Measurements from ENCODE around the gene DUS4L. TPM values are rescaled to one million over a fixed set of nuclear protein-coding genes. Genes with fewer than 3 reads are reported as not detected.

Gene DUS4L
- total RNA-seq, 1 experiment from 2014 or later, result 15.3 TPM

DNA sequence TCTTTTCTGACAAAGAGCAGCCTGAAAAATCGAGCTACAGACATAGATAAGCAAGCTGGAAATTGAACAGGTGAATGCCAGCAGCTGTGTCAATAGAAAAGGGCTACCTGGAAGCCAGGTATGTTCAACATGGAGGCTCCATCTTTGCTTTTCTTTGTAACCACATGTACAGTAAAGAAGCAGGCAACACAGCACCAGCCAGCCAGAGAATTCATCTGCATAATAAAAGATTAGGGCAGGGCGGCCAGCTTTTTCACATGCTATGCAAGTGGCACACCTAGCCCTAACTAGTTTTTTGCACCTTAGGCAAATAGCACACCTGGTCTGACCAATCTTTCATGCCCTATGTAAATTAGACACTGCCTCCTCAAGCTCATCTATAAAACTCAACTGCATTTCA is 25.8 kb upstream of the DUS4L start (continued):
- TF ChIP-seq E2F1 (CRISPR knock-in tag; IDR thresholded peaks at IDR 0.05) (no peak), PRRX2 (CRISPR knock-in tag; IDR thresholded peaks at IDR 0.05) (no peak), GTF2I (CRISPR knock-in tag; conservative IDR thresholded peaks at IDR 0.05) (no peak)
- TF ChIP-seq, protein P1, sequence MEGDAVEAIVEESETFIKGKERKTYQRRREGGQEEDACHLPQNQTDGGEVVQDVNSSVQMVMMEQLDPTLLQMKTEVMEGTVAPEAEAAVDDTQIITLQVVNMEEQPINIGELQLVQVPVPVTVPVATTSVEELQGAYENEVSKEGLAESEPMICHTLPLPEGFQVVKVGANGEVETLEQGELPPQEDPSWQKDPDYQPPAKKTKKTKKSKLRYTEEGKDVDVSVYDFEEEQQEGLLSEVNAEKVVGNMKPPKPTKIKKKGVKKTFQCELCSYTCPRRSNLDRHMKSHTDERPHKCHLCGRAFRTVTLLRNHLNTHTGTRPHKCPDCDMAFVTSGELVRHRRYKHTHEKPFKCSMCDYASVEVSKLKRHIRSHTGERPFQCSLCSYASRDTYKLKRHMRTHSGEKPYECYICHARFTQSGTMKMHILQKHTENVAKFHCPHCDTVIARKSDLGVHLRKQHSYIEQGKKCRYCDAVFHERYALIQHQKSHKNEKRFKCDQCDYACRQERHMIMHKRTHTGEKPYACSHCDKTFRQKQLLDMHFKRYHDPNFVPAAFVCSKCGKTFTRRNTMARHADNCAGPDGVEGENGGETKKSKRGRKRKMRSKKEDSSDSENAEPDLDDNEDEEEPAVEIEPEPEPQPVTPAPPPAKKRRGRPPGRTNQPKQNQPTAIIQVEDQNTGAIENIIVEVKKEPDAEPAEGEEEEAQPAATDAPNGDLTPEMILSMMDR (IDR thresholded peaks at IDR 0.05), result no peak

DNA sequence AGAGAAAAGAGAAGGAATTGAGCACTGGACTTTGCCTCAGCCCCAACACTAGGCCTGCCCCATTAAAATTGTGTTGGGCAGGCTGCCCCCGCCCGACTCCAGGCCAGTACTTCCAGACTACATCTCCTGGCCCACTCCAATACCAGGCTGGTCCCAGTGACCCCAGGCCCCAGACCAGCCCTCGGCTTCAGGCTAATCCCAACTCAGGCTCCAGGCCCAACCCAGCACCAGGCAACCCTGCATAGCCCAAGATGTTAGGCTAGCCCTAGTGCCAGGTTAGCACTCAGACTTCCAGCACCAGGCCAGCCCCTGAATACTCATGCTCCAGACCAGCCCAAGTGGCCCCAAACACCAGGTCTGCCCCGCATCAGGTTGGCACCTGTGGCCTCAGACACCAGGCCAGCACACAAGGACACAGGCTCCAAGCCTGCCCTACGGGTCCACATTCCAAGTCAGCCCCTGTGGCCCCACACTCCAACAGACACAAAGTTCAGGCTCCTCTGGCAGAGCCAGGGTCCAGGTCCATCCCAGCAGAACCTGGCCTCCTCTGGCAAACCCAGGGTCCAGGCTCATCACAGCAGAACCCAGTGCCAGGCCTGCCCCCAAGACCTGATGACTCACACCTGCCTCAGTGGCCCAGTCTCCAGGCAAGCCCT is 20.3 kb upstream of the DUS4L start:
- Mint-ChIP-seq H3K4me3 (no peak overlapping the region), H3K36me3 (peaks cover 38% of the 10 kb centered on the region), H3K4me1 (peaks cover 5% of the 10 kb centered on the region), H3K27me3 (ENCODE audit: low read depth) (no peaks in the 10 kb centered on the region), H3K27ac (no peak overlapping the region; the same call in 1 of the 2 replicates), H3K9me3 (peaks cover 17% of the 10 kb centered on the region)
- ATAC-seq, result no peak
- CTCF ChIA-PET, result no interaction called here
- POLR2A ChIA-PET, result no interaction called here
- no peak for DNase-seq (ENCODE audit: low spot score)
- TF ChIP-seq MYBL2 (CRISPR knock-in tag; IDR thresholded peaks at IDR 0.05) (no peak), CBFB (CRISPR knock-in tag; IDR thresholded peaks at IDR 0.05; ENCODE audit: low read depth) (no peak), ZNF138 (CRISPR knock-in tag; conservative IDR thresholded peaks at IDR 0.05) (no peak), ETV6 (CRISPR knock-in tag; IDR thresholded peaks at IDR 0.05) (no peak), AFF4 (CRISPR knock-in tag; IDR thresholded peaks at IDR 0.05; ENCODE audit: borderline replicate concordance) (no peak), ZNF317 (CRISPR knock-in tag; IDR thresholded peaks at IDR 0.05; ENCODE audit: borderline replicate concordance, low read depth) (no peak), ZNF396 (CRISPR knock-in tag; IDR thresholded peaks at IDR 0.05; ENCODE audit: borderline replicate concordance) (no peak), ESRRA (CRISPR knock-in tag; IDR thresholded peaks at IDR 0.05; ENCODE audit: borderline replicate concordance) (no peak), CREB1 (CRISPR knock-in tag; IDR thresholded peaks at IDR 0.05) (no peak), FOXJ3 (CRISPR knock-in tag; IDR thresholded peaks at IDR 0.05; ENCODE audit: borderline replicate concordance) (no peak), TCF7 (CRISPR knock-in tag; IDR thresholded peaks at IDR 0.05; ENCODE audit: low read depth) (no peak)
- TF ChIP-seq, protein P2, sequence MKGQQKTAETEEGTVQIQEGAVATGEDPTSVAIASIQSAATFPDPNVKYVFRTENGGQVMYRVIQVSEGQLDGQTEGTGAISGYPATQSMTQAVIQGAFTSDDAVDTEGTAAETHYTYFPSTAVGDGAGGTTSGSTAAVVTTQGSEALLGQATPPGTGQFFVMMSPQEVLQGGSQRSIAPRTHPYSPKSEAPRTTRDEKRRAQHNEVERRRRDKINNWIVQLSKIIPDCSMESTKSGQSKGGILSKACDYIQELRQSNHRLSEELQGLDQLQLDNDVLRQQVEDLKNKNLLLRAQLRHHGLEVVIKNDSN (CRISPR knock-in tag; IDR thresholded peaks at IDR 0.05), result no peak
- TF ChIP-seq, protein P3, sequence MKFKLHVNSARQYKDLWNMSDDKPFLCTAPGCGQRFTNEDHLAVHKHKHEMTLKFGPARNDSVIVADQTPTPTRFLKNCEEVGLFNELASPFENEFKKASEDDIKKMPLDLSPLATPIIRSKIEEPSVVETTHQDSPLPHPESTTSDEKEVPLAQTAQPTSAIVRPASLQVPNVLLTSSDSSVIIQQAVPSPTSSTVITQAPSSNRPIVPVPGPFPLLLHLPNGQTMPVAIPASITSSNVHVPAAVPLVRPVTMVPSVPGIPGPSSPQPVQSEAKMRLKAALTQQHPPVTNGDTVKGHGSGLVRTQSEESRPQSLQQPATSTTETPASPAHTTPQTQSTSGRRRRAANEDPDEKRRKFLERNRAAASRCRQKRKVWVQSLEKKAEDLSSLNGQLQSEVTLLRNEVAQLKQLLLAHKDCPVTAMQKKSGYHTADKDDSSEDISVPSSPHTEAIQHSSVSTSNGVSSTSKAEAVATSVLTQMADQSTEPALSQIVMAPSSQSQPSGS (CRISPR knock-in tag; IDR thresholded peaks at IDR 0.05; ENCODE audit: borderline replicate concordance, low read depth), result no peak
- TF ChIP-seq, protein P4, sequence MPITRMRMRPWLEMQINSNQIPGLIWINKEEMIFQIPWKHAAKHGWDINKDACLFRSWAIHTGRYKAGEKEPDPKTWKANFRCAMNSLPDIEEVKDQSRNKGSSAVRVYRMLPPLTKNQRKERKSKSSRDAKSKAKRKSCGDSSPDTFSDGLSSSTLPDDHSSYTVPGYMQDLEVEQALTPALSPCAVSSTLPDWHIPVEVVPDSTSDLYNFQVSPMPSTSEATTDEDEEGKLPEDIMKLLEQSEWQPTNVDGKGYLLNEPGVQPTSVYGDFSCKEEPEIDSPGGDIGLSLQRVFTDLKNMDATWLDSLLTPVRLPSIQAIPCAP (CRISPR knock-in tag; IDR thresholded peaks at IDR 0.05), result no peak
